B cell (primary cell): ENCODE results near the gene NPPC. TPM values are rescaled to one million over a fixed set of nuclear protein-coding genes. Genes with fewer than 3 reads are reported as not detected.

Experiments used
- ATAC-seq: fragments of 200-7000 bp; cut with Tn5 transposase; one replicate; pipeline ENCODE4 v1.10.0; 2021; ENCODE audit warnings: low read depth, mild to moderate bottlenecking, moderate number of reproducible peaks, moderate library complexity
- CTCF ChIA-PET: fragments of 350-600 bp; sonication (Branson Sonifier 250); formaldehyde crosslinking; loops from one replicate; lab custom pipeline; 2021; ENCODE audit warnings: antibody characterized with exemption, inconsistent platforms; lab: Charles Lee
- POLR2A ChIA-PET: fragments of 350-600 bp; sonication (Branson Sonifier 250); formaldehyde crosslinking; loops from one replicate; lab custom pipeline; 2021; ENCODE audit warnings: antibody characterized with exemption; lab: Charles Lee
- DNase-seq: peaks from one replicate; pipeline ENCODE4 v3.0.0; 2013
- H2AFZ ChIP-seq: 2 replicates; pipeline ENCODE4 v1.6.1; 2012; ENCODE audit warnings: mild to moderate bottlenecking, low read depth, low read length; ENCODE audit not compliant: insufficient read depth, poor library complexity, severe bottlenecking
- H3K27ac ChIP-seq, 2 donors: 1 replicate in 1 of 2; 2 replicates in 1 of 2; pipeline ENCODE4 v1.5.1; 2012 to 2013; ENCODE audit warnings: low read length in 2 of 2, mild to moderate bottlenecking in 2 of 2, moderate library complexity in 1 of 2
- H3K27me3 ChIP-seq, 4 experiments: fragments of 200-600 bp in 1 of 4; sonication (generic) in 1 of 4; replicated peaks in 1 of 4; 1 replicate in 2 of 4; 2 replicates in 2 of 4; pipeline versions ENCODE4 v1.6.1 to v1.7.0; 2013 to 2016; ENCODE audit warnings: low read length in 3 of 4, mild to moderate bottlenecking in 2 of 4, mixed read lengths in 1 of 4, moderate library complexity in 1 of 4; ENCODE audit not compliant: insufficient read depth in 4 of 4, control insufficient read depth in 3 of 4; ENCODE audit errors: control extremely low read depth in 1 of 4
- H3K36me3 ChIP-seq, 2 experiments: replicated peaks in 1 of 2; 1 replicate in 1 of 2; 2 replicates in 1 of 2; pipeline versions ENCODE4 v1.6.1 to v1.7.1; 2013; ENCODE audit warnings: low read length in 1 of 2; ENCODE audit not compliant: insufficient read depth in 2 of 2, control insufficient read depth in 1 of 2; ENCODE audit errors: control extremely low read depth in 1 of 2, extremely low read depth in 1 of 2
- H3K4me1 ChIP-seq, 2 donors: fragments of 200-600 bp in 1 of 2; sonication (generic) in 1 of 2; 1 replicate in 1 of 2; 2 replicates in 1 of 2; pipeline versions ENCODE4 v1.5.1 to v1.6.1; 2013 to 2017; ENCODE audit warnings: low read length in 2 of 2; ENCODE audit not compliant: control insufficient read depth in 2 of 2, insufficient read depth in 2 of 2
- H3K4me2 ChIP-seq: replicated peaks from 2 replicates; pipeline ENCODE3; 2012; ENCODE audit warnings: mild to moderate bottlenecking, low read depth, low read length; ENCODE audit not compliant: poor library complexity, severe bottlenecking
- H3K4me3 ChIP-seq, 5 experiments: fragments of 200-600 bp in 1 of 5; sonication (generic) in 1 of 5; 1 replicate in 3 of 5; 2 replicates in 2 of 5; pipeline versions ENCODE4 v1.5.1 to v1.7.0; 2011 to 2016; ENCODE audit warnings: low read length in 4 of 5, mild to moderate bottlenecking in 4 of 5, low read depth in 2 of 5, control low read depth in 1 of 5, moderate library complexity in 1 of 5; ENCODE audit not compliant: insufficient read depth in 1 of 5; ENCODE audit errors: control extremely low read depth in 1 of 5, extremely low read depth in 1 of 5
- H3K79me2 ChIP-seq: fragments of 200-600 bp; sonication (generic); one replicate; pipeline ENCODE4 v1.6.0; 2016; ENCODE audit warnings: low read length; ENCODE audit not compliant: control insufficient read depth, insufficient read depth
- H3K9ac ChIP-seq: fragments of 200-600 bp; sonication (generic); 2 replicates; pipeline ENCODE4 v1.6.1; 2017; ENCODE audit warnings: mild to moderate bottlenecking, low read length, moderate library complexity
- H3K9me3 ChIP-seq, 3 donors: one replicate each; pipeline versions ENCODE4 v1.6.1 to v1.7.1; 2013; ENCODE audit warnings: low read length in 2 of 3; ENCODE audit not compliant: control insufficient read depth in 2 of 3, insufficient read depth in 1 of 3; ENCODE audit errors: control extremely low read depth in 1 of 3
- H4K20me1 ChIP-seq: 2 replicates; pipeline ENCODE4 v1.6.0; 2012; ENCODE audit warnings: mild to moderate bottlenecking, low read length; ENCODE audit not compliant: insufficient read depth, control insufficient read depth, poor library complexity, severe bottlenecking
- H3K27ac Mint-ChIP-seq: one replicate; pipeline ENCODE4 v1.8.0; 2021; ENCODE audit warnings: mixed read lengths
- H3K27me3 Mint-ChIP-seq: one replicate; pipeline ENCODE4 v1.8.0; 2021; ENCODE audit warnings: mixed read lengths
- H3K4me1 Mint-ChIP-seq: one replicate; pipeline ENCODE4 v1.8.0; 2021; ENCODE audit warnings: mixed read lengths
- H3K4me3 Mint-ChIP-seq: one replicate; pipeline ENCODE4 v1.8.0; 2021; ENCODE audit warnings: mixed read lengths
- H3K9me3 Mint-ChIP-seq: one replicate; pipeline ENCODE4 v1.8.0; 2022; ENCODE audit warnings: mixed read lengths; ENCODE audit not compliant: insufficient read depth
- EZH2 ChIP-seq: IDR thresholded peaks from 2 replicates; pipeline ENCODE4 v1.6.1; 2012; ENCODE audit warnings: borderline replicate concordance, low read depth, mild to moderate bottlenecking, moderate library complexity, low read length; ENCODE audit not compliant: insufficient read depth, poor library complexity, severe bottlenecking
- WGBS: methylation state at CpG from one replicate; pipeline ENCODE4 v1.1.5; 2013; ENCODE audit warnings: missing lambda C conversion rate; ENCODE audit not compliant: insufficient coverage; 5-methylcytosine and 5-hydroxymethylcytosine counted together
- intact Hi-C: fragments of 100-400 bp; cut with micrococcal nuclease; formaldehyde crosslinking; loops from one replicate; pipeline ENCODE4 v1.10.0; 2022
- polyA plus RNA-seq: library from polyadenylated mRNA; depleted of rRNA; stranded (reverse); fragments of >200 nt; gene quantifications from 2 replicates; pipeline ENCODE4 v1.2.3, GENCODE V29; 2012
- total RNA-seq, 2 donors: library from RNA; stranded (reverse); fragments of 120-200 nt in 1 of 2; gene quantifications; 1 replicate in 1 of 2; 2 replicates in 1 of 2; pipeline versions ENCODE4 v1.2.3 to v1.2.4, GENCODE V29; 2013 to 2022
- TF ChIP-seq, protein P1 (sequence below): fragments of 200-600 bp; IDR thresholded peaks from one replicate; pipeline ENCODE4 v1.8.0; 2022; ENCODE audit warnings: antibody characterized with exemption, mild to moderate bottlenecking

The NPPC gene
- total and polyA plus RNA-seq, 2 donors (not counting 1 experiment from before 2014, with no cell fraction given), result 0.33 to 0.71 TPM

DNA sequence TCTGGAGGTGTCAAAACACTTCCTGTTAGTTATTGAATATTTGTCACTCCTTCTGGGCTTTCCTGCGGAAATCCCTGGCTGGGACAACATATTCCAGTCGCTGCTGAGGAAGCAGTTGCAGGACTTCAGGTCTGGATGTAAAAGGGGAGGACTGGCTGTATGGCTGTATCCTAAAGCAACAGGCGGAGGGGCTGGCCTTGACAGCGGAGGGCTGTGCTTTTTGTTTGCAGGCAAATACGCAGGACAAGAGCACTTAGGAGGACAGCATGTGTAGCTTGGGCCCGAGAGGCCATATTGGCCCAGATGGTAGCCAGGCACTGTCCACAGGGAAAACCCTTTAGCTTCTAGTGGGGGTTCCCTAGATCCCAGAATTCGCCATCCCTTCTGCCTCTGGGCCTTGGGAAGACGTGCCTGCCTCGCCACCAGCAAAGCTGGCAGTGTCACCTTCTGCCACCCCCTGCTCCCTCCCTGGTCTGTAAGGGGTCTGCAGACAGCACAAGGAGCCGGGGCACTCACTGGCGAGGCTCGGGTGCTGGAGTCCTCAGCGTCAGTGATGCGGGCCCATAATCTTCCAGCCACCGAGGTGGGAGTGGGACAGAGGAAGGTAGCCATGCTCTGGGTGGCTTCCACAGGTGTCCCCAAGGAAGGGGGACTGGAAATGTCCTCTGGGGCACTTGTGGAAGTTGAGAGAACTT is 6.7 kb downstream of the NPPC start:
- H3K4me3 Mint-ChIP-seq, result no peak overlapping the region
- Histone ChIP-seq H2AFZ (no peak overlapping the region), H3K36me3 (no peaks in the 10 kb centered on the region), H3K27me3 (peaks cover 0 to 22% (median 4%) of the 10 kb centered on the region in 4 experiments), H3K79me2 (no peaks in the 10 kb centered on the region), H3K9ac (no peak overlapping the region), H3K4me2 (no peak overlapping the region), H3K4me1 (no peaks in the 10 kb centered on the region), H4K20me1 (no peaks in the 10 kb centered on the region), H3K9me3 (peaks cover 0 to 3% (median 0%) of the 10 kb centered on the region in 3 donors), H3K4me3 (no peak overlapping the region), H3K27ac (no peak overlapping the region)
- no peaks in the 10 kb centered on the region for H3K9me3 Mint-ChIP-seq
- ATAC-seq, result no peak
- intact Hi-C loops, result no loop called here
- peaks cover 4% of the 10 kb centered on the region for H3K4me1 Mint-ChIP-seq
- peaks cover 15% of the 10 kb centered on the region for H3K27me3 Mint-ChIP-seq
- CTCF ChIA-PET, result interaction anchor here (1.1 to 1.5 kb wide), 2 partner anchors 13 to 17 kb away, joined by 4 read pairs; no protein-coding TSS in a partner anchor
- no peak for DNase-seq
- no peak overlapping the region for H3K27ac Mint-ChIP-seq
- POLR2A ChIA-PET, result no interaction called here
- 93% methylated on average over 15 of the region's 15 CpGs for WGBS
- TF ChIP-seq EZH2, result no peak
- TF ChIP-seq, protein P1, sequence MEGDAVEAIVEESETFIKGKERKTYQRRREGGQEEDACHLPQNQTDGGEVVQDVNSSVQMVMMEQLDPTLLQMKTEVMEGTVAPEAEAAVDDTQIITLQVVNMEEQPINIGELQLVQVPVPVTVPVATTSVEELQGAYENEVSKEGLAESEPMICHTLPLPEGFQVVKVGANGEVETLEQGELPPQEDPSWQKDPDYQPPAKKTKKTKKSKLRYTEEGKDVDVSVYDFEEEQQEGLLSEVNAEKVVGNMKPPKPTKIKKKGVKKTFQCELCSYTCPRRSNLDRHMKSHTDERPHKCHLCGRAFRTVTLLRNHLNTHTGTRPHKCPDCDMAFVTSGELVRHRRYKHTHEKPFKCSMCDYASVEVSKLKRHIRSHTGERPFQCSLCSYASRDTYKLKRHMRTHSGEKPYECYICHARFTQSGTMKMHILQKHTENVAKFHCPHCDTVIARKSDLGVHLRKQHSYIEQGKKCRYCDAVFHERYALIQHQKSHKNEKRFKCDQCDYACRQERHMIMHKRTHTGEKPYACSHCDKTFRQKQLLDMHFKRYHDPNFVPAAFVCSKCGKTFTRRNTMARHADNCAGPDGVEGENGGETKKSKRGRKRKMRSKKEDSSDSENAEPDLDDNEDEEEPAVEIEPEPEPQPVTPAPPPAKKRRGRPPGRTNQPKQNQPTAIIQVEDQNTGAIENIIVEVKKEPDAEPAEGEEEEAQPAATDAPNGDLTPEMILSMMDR, result no peak
